ENCODE data around the gene HIF1A.
A peak's percentile ranks its signal among the peaks of the same experiment; 100 is the strongest.

DNA sequence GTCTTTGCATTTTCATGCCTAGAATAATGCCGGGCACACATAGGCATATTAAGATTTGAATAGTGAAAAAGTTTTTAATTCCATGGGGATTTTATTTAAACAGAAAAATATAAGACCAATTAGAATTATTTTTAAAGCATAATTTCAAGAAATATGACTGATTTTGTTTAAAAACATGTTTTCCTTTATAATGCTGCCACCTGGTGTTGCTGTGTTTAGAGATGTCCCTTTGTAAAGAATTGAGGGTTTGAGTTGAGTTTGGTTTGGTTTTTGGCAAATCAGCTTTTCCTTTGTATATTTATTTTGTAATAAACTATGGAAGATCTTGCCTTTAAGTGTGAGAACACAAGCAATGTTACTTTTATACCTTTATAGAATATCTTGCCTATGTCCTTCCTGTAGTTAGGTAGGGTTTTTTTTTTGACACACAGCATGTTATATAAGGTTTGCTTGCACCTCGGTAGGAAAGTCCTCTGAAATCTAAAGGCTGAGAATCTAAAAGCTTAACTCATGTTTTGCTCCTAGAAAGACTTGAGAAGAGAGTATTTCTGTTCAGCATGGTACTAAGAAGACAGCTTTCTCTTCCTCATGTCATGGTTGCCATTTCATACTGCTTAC, 35.6 kb downstream of the HIF1A start:
- TF ChIP-seq, protein P1, sequence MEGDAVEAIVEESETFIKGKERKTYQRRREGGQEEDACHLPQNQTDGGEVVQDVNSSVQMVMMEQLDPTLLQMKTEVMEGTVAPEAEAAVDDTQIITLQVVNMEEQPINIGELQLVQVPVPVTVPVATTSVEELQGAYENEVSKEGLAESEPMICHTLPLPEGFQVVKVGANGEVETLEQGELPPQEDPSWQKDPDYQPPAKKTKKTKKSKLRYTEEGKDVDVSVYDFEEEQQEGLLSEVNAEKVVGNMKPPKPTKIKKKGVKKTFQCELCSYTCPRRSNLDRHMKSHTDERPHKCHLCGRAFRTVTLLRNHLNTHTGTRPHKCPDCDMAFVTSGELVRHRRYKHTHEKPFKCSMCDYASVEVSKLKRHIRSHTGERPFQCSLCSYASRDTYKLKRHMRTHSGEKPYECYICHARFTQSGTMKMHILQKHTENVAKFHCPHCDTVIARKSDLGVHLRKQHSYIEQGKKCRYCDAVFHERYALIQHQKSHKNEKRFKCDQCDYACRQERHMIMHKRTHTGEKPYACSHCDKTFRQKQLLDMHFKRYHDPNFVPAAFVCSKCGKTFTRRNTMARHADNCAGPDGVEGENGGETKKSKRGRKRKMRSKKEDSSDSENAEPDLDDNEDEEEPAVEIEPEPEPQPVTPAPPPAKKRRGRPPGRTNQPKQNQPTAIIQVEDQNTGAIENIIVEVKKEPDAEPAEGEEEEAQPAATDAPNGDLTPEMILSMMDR (IDR thresholded peaks at IDR 0.05), result peak in 11 of 12 donors; percentile 26 to 71 (median 55)
- TF ChIP-seq POLR2A (IDR thresholded peaks at IDR 0.05), result no peak

Data from heart left ventricle (tissue), 13 donors.